A549 (cell line): ENCODE data around the gene CAMTA1. TPM values are rescaled to one million over a fixed set of nuclear protein-coding genes. Genes with fewer than 3 reads are reported as not detected.

Source experiments
- ATAC-seq, 2 experiments: fragments of 200-7000 bp in 1 of 2; fragments of >200 bp in 1 of 2; cut with Nextera tagmentation in 1 of 2; cut with Tn5 transposase in 1 of 2; 3 replicates each; pipeline versions ENCODE4 v1.8.0 to v1.9.1; 2018 to 2020; ENCODE audit warnings: mild to moderate bottlenecking in 1 of 2, moderate library complexity in 1 of 2
- CTCF ChIA-PET: fragments of 300-600 bp; sonication (Branson Sonifier 250); formaldehyde crosslinking; extraction: SDS; loops from one replicate; lab custom pipeline; 2021; ENCODE audit warnings: antibody characterized with exemption, inconsistent platforms; lab: Yijun Ruan, JAX
- POLR2A ChIA-PET: fragments of 350-600 bp; formaldehyde crosslinking; extraction: SDS; loops from one replicate; lab custom pipeline; 2021; ENCODE audit warnings: antibody characterized with exemption, inconsistent platforms; lab: Yijun Ruan, JAX
- DNase-seq, 2 experiments: peaks; one replicate each; pipeline versions ENCODE4 v3.0.0 to v3.0.0-alpha.2; 2011 to 2016; ENCODE audit warnings: low read depth in 1 of 2, low spot score in 1 of 2
- FAIRE-seq: peaks from 2 replicates; lab custom pipeline; 2011; peaks lifted over from hg19 to GRCh38; lab: Jason Lieb, UNC
- H3K27ac ChIP-seq, 2 experiments: fragments of >200 bp; sonication (Bioruptor Twin); formaldehyde crosslinking; 3 replicates each; pipeline ENCODE4 v1.5.1; 2016 to 2017
- H3K4me1 ChIP-seq: fragments of >200 bp; sonication (Bioruptor Twin); formaldehyde crosslinking; 3 replicates; pipeline ENCODE4 v1.6.1; 2016
- H3K4me2 ChIP-seq: fragments of >200 bp; sonication (Bioruptor Twin); formaldehyde crosslinking; 3 replicates; pipeline ENCODE4 v1.6.1; 2016
- H3K4me3 ChIP-seq: fragments of >200 bp; sonication (Bioruptor Twin); formaldehyde crosslinking; 3 replicates; pipeline ENCODE4 v1.5.1; 2016
- H3K9me3 ChIP-seq: fragments of >200 bp; sonication (Bioruptor Twin); formaldehyde crosslinking; 3 replicates; pipeline ENCODE4 v1.6.1; 2016
- BHLHE40 ChIP-seq: IDR thresholded peaks from 2 replicates; pipeline ENCODE4 v1.6.1; 2012; ENCODE audit warnings: low read depth, low read length, inconsistent platforms
- CBX2 ChIP-seq: fragments of 200-600 bp; sonication (generic); IDR thresholded peaks from 2 replicates; pipeline ENCODE4 v1.6.1; 2016; ENCODE audit warnings: low read depth, mild to moderate bottlenecking, borderline replicate concordance
- CBX8 ChIP-seq: fragments of 200-600 bp; sonication (generic); IDR thresholded peaks from 2 replicates; pipeline ENCODE4 v1.6.1; 2016
- CHD2 ChIP-seq: fragments of 150-350 bp; IDR thresholded peaks from 2 replicates; pipeline ENCODE4 v1.6.1; 2014; ENCODE audit warnings: low read length; ENCODE audit not compliant: partially characterized antibody
- EHF ChIP-seq: fragments of 250-450 bp; sonication (Bioruptor Pico); IDR thresholded peaks from 2 replicates; pipeline ENCODE4 v1.5.0; 2020; ENCODE audit warnings: mild to moderate bottlenecking
- GATA3 ChIP-seq: IDR thresholded peaks from 2 replicates; pipeline ENCODE4 v1.6.1; 2012; ENCODE audit warnings: borderline replicate concordance
- HES2 ChIP-seq: fragments of >200 bp; sonication (Bioruptor Twin); formaldehyde crosslinking; IDR thresholded peaks from 2 replicates; pipeline ENCODE4 v1.6.1; 2016
- HMGXB4 ChIP-seq: fragments of 250-450 bp; sonication (Bioruptor Pico); IDR thresholded peaks from 2 replicates; pipeline ENCODE4 v1.5.0; 2021; ENCODE audit warnings: mild to moderate bottlenecking, moderate library complexity, borderline replicate concordance
- HOXB13 ChIP-seq: fragments of 250-450 bp; sonication (Bioruptor Pico); IDR thresholded peaks from 2 replicates; pipeline ENCODE4 v1.5.0; 2020; ENCODE audit warnings: low read depth, mild to moderate bottlenecking, moderate library complexity
- JUN ChIP-seq, 2 experiments: fragments of >200 bp; sonication (Bioruptor Twin); formaldehyde crosslinking; IDR thresholded peaks; 2 replicates in 1 of 2; 3 replicates in 1 of 2; pipeline ENCODE4 v1.6.1; 2016 to 2017
- KDM5A ChIP-seq: fragments of 200-600 bp; sonication (generic); IDR thresholded peaks from 2 replicates; pipeline ENCODE4 v1.6.1; 2016; ENCODE audit warnings: antibody characterized with exemption, mild to moderate bottlenecking
- MAFK ChIP-seq: fragments of 450-650 bp; IDR thresholded peaks from 2 replicates; pipeline ENCODE4 v1.6.1; 2014; ENCODE audit not compliant: partially characterized antibody
- MAZ ChIP-seq: fragments of 150-350 bp; IDR thresholded peaks from 2 replicates; pipeline ENCODE4 v1.6.1; 2014; ENCODE audit warnings: antibody characterized with exemption, low read depth, low read length, borderline replicate concordance
- MYC ChIP-seq: IDR thresholded peaks from 2 replicates; pipeline ENCODE4 v1.6.1; 2012; ENCODE audit warnings: mild to moderate bottlenecking, inconsistent platforms, low read length, improper control_type of control experiment, borderline replicate concordance
- RCOR1 ChIP-seq: fragments of 150-350 bp; IDR thresholded peaks from 2 replicates; pipeline ENCODE4 v1.6.1; 2014; ENCODE audit warnings: antibody characterized with exemption, low read length, low read depth
- SREBF2 ChIP-seq: fragments of 450-650 bp; IDR thresholded peaks from 2 replicates; pipeline ENCODE4 v1.6.1; 2014; ENCODE audit warnings: mild to moderate bottlenecking, moderate library complexity
- TFCP2L1 ChIP-seq: fragments of 250-450 bp; sonication (Bioruptor Pico); IDR thresholded peaks from 2 replicates; pipeline ENCODE4 v1.5.0; 2021; ENCODE audit warnings: mild to moderate bottlenecking
- ZC3H11A ChIP-seq: fragments of 450-650 bp; IDR thresholded peaks from 2 replicates; pipeline ENCODE4 v1.6.1; 2014; ENCODE audit warnings: antibody characterized with exemption, mild to moderate bottlenecking
- WGBS: methylation state at CpG from one replicate; pipeline ENCODE4 v1.1.6; 2017; ENCODE audit errors: missing lambda C conversion rate; 5-methylcytosine and 5-hydroxymethylcytosine counted together
- polyA plus RNA-seq, 4 experiments: library from polyadenylated mRNA; depleted of rRNA in 3 of 4; stranded (reverse); fragments of >200 nt; fragmentation: RNase III in 1 of 4; extraction: RNeasy Plus Mini Kit Qiagen cat#74134 plus additional on column Dnase treatment in 1 of 4; gene quantifications; 2 replicates in 3 of 4; 3 replicates in 1 of 4; pipeline ENCODE4 v1.2.3, GENCODE V29; 2011 to 2017
- TF ChIP-seq, protein P1 (sequence below): fragments of 200-600 bp; sonication (generic); IDR thresholded peaks from 2 replicates; pipeline ENCODE4 v1.6.1; 2016; ENCODE audit warnings: antibody characterized with exemption, mild to moderate bottlenecking, moderate library complexity

CAMTA1 gene
- polyA plus RNA-seq, 2 of the 4 experiments (the other 2 are of a cell fraction) = 58.8 to 75.0 TPM

- ChIA-PET CTCF (interaction anchor here (0.8 kb wide), 1 partner anchor 282 kb away, joined by 3 read pairs; no protein-coding TSS in a partner anchor), POLR2A (no interaction called here)
- no peak overlapping the region for H3K4me3 ChIP-seq
- ATAC-seq (no peak), DNase-seq (no peak), FAIRE-seq (no peak)
- H3K4me2 ChIP-seq = no peak overlapping the region
- H3K9me3 ChIP-seq = no peaks in the 10 kb centered on the region
- H3K4me1 ChIP-seq = no peaks in the 10 kb centered on the region
- TF ChIP-seq HOXB13 (CRISPR knock-in tag) = no peak
- TF ChIP-seq EHF = no peak
- no peak for TF ChIP-seq CHD2
- no peak for TF ChIP-seq BHLHE40
- no peak for TF ChIP-seq HES2
- TF ChIP-seq MAFK = no peak
- TF ChIP-seq RCOR1 = no peak
- no peak for TF ChIP-seq HMGXB4 (CRISPR knock-in tag)
- no peak for TF ChIP-seq GATA3
- no peak for TF ChIP-seq KDM5A
- TF ChIP-seq, protein P1, sequence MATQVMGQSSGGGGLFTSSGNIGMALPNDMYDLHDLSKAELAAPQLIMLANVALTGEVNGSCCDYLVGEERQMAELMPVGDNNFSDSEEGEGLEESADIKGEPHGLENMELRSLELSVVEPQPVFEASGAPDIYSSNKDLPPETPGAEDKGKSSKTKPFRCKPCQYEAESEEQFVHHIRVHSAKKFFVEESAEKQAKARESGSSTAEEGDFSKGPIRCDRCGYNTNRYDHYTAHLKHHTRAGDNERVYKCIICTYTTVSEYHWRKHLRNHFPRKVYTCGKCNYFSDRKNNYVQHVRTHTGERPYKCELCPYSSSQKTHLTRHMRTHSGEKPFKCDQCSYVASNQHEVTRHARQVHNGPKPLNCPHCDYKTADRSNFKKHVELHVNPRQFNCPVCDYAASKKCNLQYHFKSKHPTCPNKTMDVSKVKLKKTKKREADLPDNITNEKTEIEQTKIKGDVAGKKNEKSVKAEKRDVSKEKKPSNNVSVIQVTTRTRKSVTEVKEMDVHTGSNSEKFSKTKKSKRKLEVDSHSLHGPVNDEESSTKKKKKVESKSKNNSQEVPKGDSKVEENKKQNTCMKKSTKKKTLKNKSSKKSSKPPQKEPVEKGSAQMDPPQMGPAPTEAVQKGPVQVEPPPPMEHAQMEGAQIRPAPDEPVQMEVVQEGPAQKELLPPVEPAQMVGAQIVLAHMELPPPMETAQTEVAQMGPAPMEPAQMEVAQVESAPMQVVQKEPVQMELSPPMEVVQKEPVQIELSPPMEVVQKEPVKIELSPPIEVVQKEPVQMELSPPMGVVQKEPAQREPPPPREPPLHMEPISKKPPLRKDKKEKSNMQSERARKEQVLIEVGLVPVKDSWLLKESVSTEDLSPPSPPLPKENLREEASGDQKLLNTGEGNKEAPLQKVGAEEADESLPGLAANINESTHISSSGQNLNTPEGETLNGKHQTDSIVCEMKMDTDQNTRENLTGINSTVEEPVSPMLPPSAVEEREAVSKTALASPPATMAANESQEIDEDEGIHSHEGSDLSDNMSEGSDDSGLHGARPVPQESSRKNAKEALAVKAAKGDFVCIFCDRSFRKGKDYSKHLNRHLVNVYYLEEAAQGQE = no peak
- TF ChIP-seq ZC3H11A = no peak
- TF ChIP-seq SREBF2 = no peak
- TF ChIP-seq CBX8 = no peak
- no peak for TF ChIP-seq CBX2
- TF ChIP-seq TFCP2L1 (CRISPR knock-in tag) = no peak
- no peak for TF ChIP-seq MAZ
- no peak overlapping the region for H3K27ac ChIP-seq
- WGBS = 79% methylated on average over 6 of the region's 8 CpGs
These were observed 580.5 kb downstream of the CAMTA1 start for GRCh38 chr1:7365706-7366105.

DNA sequence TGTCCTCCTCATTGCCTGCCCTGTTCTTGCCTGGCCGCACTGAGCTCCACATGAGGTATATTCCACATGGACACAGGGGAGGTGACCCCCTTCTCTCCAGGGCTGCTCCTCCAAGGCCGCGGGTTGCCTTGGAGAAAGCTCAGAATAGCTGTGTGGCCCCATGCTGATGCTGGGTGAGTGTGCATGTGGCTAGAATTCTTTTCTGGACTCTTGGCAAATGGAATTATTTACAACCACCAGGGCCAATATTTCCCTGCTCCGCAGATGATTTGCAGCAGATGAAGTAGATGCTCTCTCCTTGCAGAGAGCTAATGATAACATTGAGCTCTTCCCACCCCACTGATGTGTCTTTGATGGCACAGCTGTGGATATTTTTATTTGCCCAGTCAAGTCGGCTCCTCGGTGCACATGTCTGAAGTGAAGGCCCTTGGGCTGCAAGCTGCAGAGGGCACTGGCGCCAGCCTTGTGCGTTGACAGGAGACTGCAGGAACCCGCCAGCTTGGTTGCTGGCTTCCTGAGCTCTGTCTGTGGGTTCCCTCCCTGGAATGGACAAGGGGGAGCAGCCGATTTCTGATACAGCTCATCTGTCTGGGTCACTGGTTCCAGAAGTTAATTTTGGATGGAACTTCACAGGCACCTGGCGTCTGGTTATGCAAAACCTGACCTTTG, 581.2 kb downstream of the CAMTA1 start:
- no peak overlapping the region for H3K4me3 ChIP-seq
- DNase-seq (no peak), FAIRE-seq (no peak), ATAC-seq (no peak)
- no peak overlapping the region for H3K4me2 ChIP-seq
- no peak overlapping the region for H3K27ac ChIP-seq
- 87% methylated on average over 10 of the region's 11 CpGs for WGBS
- TF ChIP-seq JUN (IDR thresholded peaks at IDR 0.05) (no peak), MYC (no peak)
- H3K9me3 ChIP-seq = no peaks in the 10 kb centered on the region
- CTCF ChIA-PET = interaction anchor here (0.8 kb wide), 1 partner anchor 281 kb away, joined by 3 read pairs; no protein-coding TSS in a partner anchor
- POLR2A ChIA-PET = no interaction called here
- no peaks in the 10 kb centered on the region for H3K4me1 ChIP-seq
